22Rv1 (cell line): ENCODE results near the gene TMEM254.
"Not testable (repeated sequence)": the region's sequence is repeated elsewhere in the genome, so short reads cannot be mapped to it uniquely, and the experiment has no call there.

Experiments
- ZFX ChIP-seq: fragments of 450-650 bp; IDR thresholded peaks from 2 replicates; pipeline ENCODE4 v1.6.1; 2017; ENCODE audit warnings: antibody characterized with exemption, borderline replicate concordance
- TF ChIP-seq, protein P1 (sequence below): fragments of 450-650 bp; IDR thresholded peaks from 2 replicates; pipeline ENCODE4 v1.5.1; 2017; ENCODE audit warnings: mild to moderate bottlenecking

DNA sequence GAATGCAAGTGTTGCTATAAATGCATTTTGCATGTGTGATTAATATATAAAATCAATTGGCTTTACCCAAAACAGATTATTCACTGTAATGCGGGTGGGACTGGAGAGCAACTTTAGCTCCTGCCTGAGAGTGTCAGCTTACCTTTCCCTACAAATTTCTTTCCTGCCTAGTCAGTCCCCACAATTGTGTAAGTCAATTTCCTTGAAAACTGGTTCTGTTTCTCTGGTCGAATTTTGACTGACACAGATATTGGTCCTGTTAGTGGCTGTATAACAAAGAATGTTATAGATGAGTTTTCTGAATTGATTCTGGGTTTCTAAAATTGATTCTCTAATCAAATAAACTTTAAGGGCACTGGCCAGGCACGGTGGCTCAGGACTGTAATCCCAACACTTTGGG lies 43.0 kb upstream of the TMEM254 start:
- TF ChIP-seq, protein P1, sequence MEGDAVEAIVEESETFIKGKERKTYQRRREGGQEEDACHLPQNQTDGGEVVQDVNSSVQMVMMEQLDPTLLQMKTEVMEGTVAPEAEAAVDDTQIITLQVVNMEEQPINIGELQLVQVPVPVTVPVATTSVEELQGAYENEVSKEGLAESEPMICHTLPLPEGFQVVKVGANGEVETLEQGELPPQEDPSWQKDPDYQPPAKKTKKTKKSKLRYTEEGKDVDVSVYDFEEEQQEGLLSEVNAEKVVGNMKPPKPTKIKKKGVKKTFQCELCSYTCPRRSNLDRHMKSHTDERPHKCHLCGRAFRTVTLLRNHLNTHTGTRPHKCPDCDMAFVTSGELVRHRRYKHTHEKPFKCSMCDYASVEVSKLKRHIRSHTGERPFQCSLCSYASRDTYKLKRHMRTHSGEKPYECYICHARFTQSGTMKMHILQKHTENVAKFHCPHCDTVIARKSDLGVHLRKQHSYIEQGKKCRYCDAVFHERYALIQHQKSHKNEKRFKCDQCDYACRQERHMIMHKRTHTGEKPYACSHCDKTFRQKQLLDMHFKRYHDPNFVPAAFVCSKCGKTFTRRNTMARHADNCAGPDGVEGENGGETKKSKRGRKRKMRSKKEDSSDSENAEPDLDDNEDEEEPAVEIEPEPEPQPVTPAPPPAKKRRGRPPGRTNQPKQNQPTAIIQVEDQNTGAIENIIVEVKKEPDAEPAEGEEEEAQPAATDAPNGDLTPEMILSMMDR = not testable (repeated sequence)
- TF ChIP-seq ZFX = not testable (repeated sequence)
